Stimulated activated CD8-positive, alpha-beta memory T cell treated with anti-CD3 and anti-CD28 coated beads, Interleukin-12 subunit alpha, Interleukin-12 subunit beta, amount 100 ng/mL, for 24 hours (primary cell): Measurements from ENCODE around the gene WFDC12.

Experiments
- DNase-seq: peaks from one replicate; pipeline ENCODE4 v3.0.0-alpha.2; 2020; ENCODE audit errors: extremely low read depth

Gene WFDC12

DNA sequence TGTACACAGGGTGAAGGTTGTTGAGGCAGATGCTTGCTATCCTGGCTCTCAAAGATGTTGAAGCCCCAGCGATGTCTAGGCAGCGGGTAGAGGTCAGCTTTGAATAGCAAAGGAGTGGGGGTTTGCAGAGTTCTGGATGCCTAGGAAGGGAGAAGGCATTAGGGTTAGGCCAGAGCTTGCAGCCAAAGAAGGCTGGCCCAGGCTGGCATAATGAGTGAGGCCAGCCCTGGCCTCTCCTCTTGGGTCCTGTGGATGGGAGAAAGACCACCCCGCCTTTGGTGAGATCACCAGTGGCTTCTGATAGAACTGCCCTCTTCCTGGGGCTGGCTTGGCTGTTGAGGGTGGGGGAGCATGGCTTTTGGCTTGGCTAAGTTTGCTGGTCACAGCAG lies 8.9 kb downstream of the WFDC12 start:
- DNase-seq, result no peak

- DNase-seq, result no peak
Observed at GRCh38 chr20:45114465-45115385, 9.5 kb downstream of the WFDC12 start, which contains the start of gene WFDC5. Gene WFDC5 (minus strand): TSS chr20:45115174. CDS start chr20:45115083, 91 bp downstream.

GRCh38 chr20:45113865-45114264 lies 10.4 kb downstream of the WFDC12 start:
- DNase-seq, result no peak

DNA sequence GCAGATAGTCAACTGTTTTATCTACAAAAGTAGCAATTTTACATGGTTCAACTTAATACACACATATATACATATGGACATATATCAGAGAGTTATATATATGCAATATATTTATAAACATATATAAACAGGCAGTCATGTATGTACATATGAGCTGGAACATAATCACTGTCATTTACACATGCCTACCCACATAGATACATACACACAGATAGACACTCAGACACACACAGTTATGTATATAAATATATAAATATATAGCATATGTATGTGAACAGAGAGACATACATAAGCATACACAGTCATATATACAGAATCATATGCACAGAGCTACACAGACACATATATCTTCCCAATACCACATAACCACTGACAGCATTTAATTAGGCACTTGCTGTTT lies 11.5 kb downstream of the WFDC12 start:
- no peak for DNase-seq

- no peak for DNase-seq
Observed at GRCh38 chr20:45111799-45112471, 12.3 kb downstream of the WFDC12 start.

DNA sequence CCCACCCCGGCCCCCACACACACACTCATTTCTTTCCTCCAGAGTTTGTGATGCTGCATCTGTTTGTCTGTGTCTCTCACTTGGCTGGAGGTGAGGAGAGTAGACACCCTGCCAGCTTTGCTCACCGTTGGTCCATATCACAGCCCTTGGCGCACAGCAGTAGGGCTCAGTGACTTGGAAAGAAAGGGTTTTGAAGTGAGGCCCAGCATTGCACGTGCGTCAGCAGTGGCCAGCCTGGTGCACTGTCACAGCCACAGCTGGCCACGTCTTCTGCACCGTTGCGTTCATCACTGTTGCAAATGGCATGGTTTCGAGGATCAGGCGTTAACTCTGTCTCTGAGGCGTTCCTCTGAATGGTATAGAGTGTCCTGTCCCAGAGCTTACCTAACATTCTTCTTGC lies 13.0 kb downstream of the WFDC12 start:
- no peak for DNase-seq

GRCh38 chr20:45110301-45110700 lies 14.0 kb downstream of the WFDC12 start:
- no peak for DNase-seq

DNA sequence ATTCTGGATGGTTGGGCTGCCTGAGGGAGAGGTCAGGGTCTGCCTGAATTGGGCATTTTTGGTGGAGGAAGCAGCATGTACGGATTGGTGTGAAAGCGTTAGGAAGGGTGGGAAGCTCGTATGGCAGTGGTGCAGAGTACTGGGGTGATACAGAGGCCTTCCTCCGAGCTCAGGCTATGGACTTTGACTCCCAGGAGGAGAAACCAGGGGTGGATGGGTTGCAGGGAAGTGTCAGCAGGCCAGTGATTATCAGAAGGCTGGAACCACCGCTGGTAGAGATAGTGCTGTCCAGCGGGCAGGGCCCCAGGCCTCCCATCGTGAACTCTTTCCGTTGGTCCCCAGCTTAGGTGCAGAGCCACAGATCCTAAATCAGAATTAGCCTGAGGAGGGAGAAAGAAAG lies 14.6 kb downstream of the WFDC12 start:
- no peak for DNase-seq

- DNase-seq, result no peak
Observed at GRCh38 chr20:45105317-45105716, 18.9 kb downstream of the WFDC12 start.

- DNase-seq, result no peak
Observed at GRCh38 chr20:45104786-45105185, 19.5 kb downstream of the WFDC12 start.

GRCh38 chr20:45103072-45103471 lies 21.2 kb downstream of the WFDC12 start:
- DNase-seq, result no peak

GRCh38 chr20:45101333-45101850 lies 22.9 kb downstream of the WFDC12 start:
- DNase-seq, result no peak

GRCh38 chr20:45100563-45101245 lies 23.6 kb downstream of the WFDC12 start, which contains the start of gene KCNS1:
Gene KCNS1 (minus strand): TSS chr20:45101127. CDS start chr20:45099236, 1,891 bp downstream.
- DNase-seq, result no peak

- DNase-seq, result no peak
Observed at GRCh38 chr20:45098103-45098773, 26.0 kb downstream of the WFDC12 start.

DNA sequence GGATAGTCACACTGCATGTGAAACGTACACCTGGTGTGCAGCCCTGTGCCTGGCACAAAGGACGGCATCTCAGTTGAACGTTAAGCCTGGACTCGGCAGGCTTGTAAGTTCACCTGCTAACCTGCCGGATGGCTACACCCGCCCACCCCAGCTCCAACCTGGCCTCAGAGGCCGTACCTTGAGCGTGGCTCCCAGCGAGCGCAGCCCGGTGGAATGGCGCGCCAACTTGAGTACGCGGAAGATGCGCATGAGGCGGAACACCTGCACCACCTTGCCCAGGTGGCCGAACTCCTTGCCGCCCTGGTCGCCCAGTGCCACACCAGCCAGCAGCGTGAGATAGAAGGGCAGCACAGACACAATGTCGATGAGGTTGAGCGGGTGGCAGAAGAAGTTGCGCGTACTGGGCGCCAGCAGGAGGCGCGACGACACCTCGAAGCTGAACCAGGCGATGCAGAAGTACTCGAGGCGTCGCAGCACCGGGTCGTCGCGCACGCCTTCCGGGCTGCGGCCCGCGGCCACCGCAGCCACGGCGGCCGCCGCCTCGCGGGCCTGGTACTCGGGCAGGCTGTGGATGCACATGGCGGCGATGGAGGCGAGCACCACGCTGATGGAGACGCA lies 26.7 kb downstream of the WFDC12 start:
- no peak for DNase-seq

DNA sequence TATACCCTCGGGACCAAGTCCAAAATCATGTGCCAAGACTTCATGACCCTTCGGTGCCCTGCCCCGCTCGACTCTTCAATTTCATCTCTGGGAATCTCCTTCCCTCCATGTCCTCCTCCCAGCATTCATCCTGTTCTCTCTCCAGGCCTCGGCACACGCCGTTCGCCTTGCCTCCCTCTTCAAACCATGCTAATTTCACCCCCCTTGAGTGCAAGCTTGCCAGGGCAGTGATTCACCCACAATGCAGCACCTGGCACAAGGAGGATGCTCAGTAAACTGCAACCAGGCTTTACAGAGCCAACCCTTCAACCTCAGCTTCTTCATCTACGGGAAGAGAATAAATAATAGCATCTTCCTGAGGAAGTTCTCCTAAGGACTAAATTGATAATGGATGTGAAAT lies 27.5 kb downstream of the WFDC12 start:
- no peak for DNase-seq

DNA sequence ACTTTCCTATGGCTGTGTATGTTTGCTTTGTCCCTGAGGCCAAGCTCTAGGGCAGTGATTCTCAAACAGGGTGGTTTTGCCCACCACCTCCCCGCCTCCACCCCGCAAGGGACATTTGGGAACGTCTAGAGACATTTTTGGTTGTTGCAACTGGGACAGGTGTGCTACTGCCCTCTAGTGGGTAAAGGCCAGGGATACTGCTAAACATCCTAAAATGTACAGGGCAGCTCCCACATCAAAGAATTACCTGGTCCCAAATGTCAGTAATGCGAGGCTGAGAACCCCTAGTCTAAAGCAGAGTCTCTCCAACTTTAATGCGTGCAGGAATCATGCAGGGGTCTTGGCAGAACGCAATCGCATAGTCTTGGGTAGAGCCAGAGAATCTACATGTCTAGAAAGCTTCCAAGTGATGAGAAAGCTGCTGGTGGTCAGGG lies 28.4 kb downstream of the WFDC12 start:
- DNase-seq, result peak; percentile 11

- DNase-seq, result no peak
Observed at GRCh38 chr20:45094864-45095574, 29.2 kb downstream of the WFDC12 start.

DNA sequence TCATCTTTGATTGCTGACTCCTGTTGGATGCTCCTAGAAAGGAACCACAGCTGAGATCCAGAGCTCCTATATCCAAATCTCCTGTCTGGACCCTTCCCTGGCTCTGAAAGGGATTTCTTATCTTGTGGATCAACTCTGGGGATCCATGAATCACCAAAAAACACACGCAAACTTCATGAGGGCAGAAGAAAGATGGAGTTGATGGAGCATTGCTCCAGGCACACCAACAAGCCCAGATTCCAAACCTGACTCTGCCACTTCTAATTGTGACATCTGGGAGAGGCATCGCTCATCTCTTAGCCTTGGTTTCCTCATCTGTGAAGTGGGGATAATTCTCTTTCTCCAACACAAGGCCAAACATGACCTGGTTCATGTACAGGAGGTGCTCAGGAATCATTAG lies 30.1 kb downstream of the WFDC12 start:
- no peak for DNase-seq

GRCh38 chr20:45092898-45093297 lies 31.4 kb downstream of the WFDC12 start:
- no peak for DNase-seq
